OCI-LY3 (cell line): Measurements from ENCODE around the gene MXI1.

Experiments used
- H2AFZ ChIP-seq: fragments of 200-600, 300-600 bp; shearing (Covaris generic); 2 replicates; pipeline ENCODE4 v1.6.0; 2014; ENCODE audit warnings: antibody characterized with exemption, low read depth, low read length
- H3K27ac ChIP-seq: fragments of 200-600, 300-600 bp; sonication (generic); 2 replicates; pipeline ENCODE4 v1.5.1; 2014; ENCODE audit warnings: mild to moderate bottlenecking, low read length, moderate library complexity, mixed read lengths
- H3K27me3 ChIP-seq: fragments of 200-600, 300-600 bp; sonication (generic); 2 replicates; pipeline ENCODE4 v1.6.1; 2014; ENCODE audit warnings: low read depth, low read length, mixed read lengths
- H3K36me3 ChIP-seq: fragments of 200-600, 300-600 bp; sonication (generic); replicated peaks from 2 replicates; pipeline ENCODE3; 2014; ENCODE audit warnings: low read depth, low read length, mixed read lengths
- H3K4me1 ChIP-seq: fragments of 300-600, 200-600 bp; sonication (generic); 2 replicates; pipeline ENCODE4 v1.6.1; 2014; ENCODE audit warnings: low read length, mixed read lengths
- H3K4me2 ChIP-seq: fragments of 200-600, 300-600 bp; sonication (generic); 2 replicates; pipeline ENCODE4 v1.6.1; 2014; ENCODE audit warnings: low read length, mixed read lengths
- H3K4me3 ChIP-seq: fragments of 300-600, 200-600 bp; sonication (generic); 2 replicates; pipeline ENCODE4 v1.5.1; 2014; ENCODE audit warnings: antibody characterized with exemption, mild to moderate bottlenecking, low read length, moderate library complexity
- H3K79me2 ChIP-seq: fragments of 300-600, 200-600 bp; shearing (Covaris generic); 2 replicates; pipeline ENCODE4 v1.6.1; 2014; ENCODE audit warnings: mild to moderate bottlenecking, low read length, mixed read lengths
- H3K9ac ChIP-seq: fragments of 300-600, 200-600 bp; shearing (Covaris generic); 2 replicates; pipeline ENCODE4 v1.6.0; 2014; ENCODE audit warnings: mild to moderate bottlenecking, low read length, moderate library complexity
- H3K9me3 ChIP-seq: fragments of 200-600, 300-600 bp; shearing (Covaris generic); 2 replicates; pipeline ENCODE4 v1.6.1; 2014; ENCODE audit warnings: low read length, mixed read lengths; ENCODE audit not compliant: insufficient read depth
- H4K20me1 ChIP-seq: fragments of 200-600, 300-600 bp; sonication (generic); 2 replicates; pipeline ENCODE4 v1.6.1; 2016; ENCODE audit warnings: low read length, mixed read lengths; ENCODE audit not compliant: insufficient read depth
- EZH2phosphoT487 ChIP-seq: fragments of 200-600 bp; shearing (Covaris generic); IDR thresholded peaks from 2 replicates; pipeline ENCODE4 v1.6.1; 2018; ENCODE audit warnings: antibody characterized with exemption, mixed run types, low read depth
- TF ChIP-seq, protein P1 (sequence below): fragments of 200-600, 300-600 bp; sonication (generic); IDR thresholded peaks from 2 replicates; pipeline ENCODE4 v1.5.1; 2014; ENCODE audit warnings: antibody characterized with exemption, low read length, low read depth

The MXI1 gene

GRCh38 chr10:110276603-110277002 is 69.2 kb downstream of the MXI1 start:
- TF ChIP-seq, protein P1, sequence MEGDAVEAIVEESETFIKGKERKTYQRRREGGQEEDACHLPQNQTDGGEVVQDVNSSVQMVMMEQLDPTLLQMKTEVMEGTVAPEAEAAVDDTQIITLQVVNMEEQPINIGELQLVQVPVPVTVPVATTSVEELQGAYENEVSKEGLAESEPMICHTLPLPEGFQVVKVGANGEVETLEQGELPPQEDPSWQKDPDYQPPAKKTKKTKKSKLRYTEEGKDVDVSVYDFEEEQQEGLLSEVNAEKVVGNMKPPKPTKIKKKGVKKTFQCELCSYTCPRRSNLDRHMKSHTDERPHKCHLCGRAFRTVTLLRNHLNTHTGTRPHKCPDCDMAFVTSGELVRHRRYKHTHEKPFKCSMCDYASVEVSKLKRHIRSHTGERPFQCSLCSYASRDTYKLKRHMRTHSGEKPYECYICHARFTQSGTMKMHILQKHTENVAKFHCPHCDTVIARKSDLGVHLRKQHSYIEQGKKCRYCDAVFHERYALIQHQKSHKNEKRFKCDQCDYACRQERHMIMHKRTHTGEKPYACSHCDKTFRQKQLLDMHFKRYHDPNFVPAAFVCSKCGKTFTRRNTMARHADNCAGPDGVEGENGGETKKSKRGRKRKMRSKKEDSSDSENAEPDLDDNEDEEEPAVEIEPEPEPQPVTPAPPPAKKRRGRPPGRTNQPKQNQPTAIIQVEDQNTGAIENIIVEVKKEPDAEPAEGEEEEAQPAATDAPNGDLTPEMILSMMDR, result no peak
- TF ChIP-seq EZH2phosphoT487, result no peak
- Histone ChIP-seq H3K9ac (no peak overlapping the region), H3K4me1 (peaks cover 37% of the 10 kb centered on the region), H3K9me3 (no peaks in the 10 kb centered on the region), H3K4me2 (no peak overlapping the region), H3K27ac (no peak overlapping the region), H3K36me3 (no peaks in the 10 kb centered on the region), H3K4me3 (no peak overlapping the region), H3K27me3 (peaks cover 53% of the 10 kb centered on the region), H3K79me2 (no peaks in the 10 kb centered on the region), H2AFZ (no peak overlapping the region), H4K20me1 (peaks cover 44% of the 10 kb centered on the region)

GRCh38 chr10:110277591-110277990 is 70.2 kb downstream of the MXI1 start:
- H3K36me3 ChIP-seq, result no peaks in the 10 kb centered on the region
- peaks cover 47% of the 10 kb centered on the region for H3K27me3 ChIP-seq
- H3K4me1 ChIP-seq, result peaks cover 37% of the 10 kb centered on the region
- no peak overlapping the region for H2AFZ ChIP-seq
- no peaks in the 10 kb centered on the region for H3K79me2 ChIP-seq
- H3K9me3 ChIP-seq, result no peaks in the 10 kb centered on the region
- H3K4me2 ChIP-seq, result no peak overlapping the region
- TF ChIP-seq, protein P1, result no peak
- no peak for TF ChIP-seq EZH2phosphoT487
- no peak overlapping the region for H3K4me3 ChIP-seq
- peaks cover 40% of the 10 kb centered on the region for H4K20me1 ChIP-seq
- no peak overlapping the region for H3K27ac ChIP-seq
- no peak overlapping the region for H3K9ac ChIP-seq

DNA sequence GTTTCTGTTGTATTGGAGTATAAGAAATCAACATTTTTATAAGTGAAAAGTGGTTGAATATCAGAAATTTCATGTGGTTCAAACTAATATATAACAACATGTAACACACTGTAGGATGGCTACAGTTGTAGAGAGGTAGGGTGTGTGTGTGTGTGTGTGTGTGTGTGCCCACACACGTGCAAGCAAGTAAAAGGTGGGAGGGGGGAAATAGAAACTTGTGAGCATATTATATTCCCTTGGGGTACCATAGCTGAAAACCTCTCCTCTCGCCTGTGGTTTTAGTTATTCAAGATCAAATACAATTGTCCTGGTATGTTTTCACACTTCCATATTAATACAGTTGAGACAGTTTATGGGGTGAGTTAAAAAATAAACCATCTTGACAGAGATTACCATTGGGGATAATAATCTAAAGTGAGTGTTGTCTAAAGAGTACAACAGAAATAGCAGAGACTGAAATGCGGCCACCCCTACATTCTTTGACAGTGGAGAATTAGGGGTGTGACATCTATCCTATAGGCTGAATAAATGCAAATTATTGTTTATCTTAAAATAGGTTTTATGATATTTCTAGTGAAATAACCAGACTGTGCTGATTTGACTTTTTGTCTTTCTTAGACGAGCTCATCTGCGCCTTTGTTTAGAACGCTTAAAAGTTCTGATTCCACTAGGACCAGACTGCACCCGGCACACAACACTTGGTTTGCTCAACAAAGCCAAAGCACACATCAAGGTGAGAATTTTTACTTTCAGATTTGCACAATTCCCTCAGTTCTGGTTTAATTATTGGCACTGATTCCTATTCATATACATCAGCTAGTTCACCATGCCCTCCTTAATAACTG is 71.4 kb downstream of the MXI1 start:
- peaks cover 35% of the 10 kb centered on the region for H4K20me1 ChIP-seq
- no peak overlapping the region for H3K4me3 ChIP-seq
- no peaks in the 10 kb centered on the region for H3K9me3 ChIP-seq
- no peaks in the 10 kb centered on the region for H3K79me2 ChIP-seq
- H3K4me1 ChIP-seq, result peaks cover 25% of the 10 kb centered on the region
- H3K27me3 ChIP-seq, result peaks cover 42% of the 10 kb centered on the region
- no peak overlapping the region for H2AFZ ChIP-seq
- H3K27ac ChIP-seq, result no peak overlapping the region
- H3K36me3 ChIP-seq, result no peaks in the 10 kb centered on the region
- no peak for TF ChIP-seq EZH2phosphoT487
- TF ChIP-seq, protein P1, result no peak
- no peak overlapping the region for H3K9ac ChIP-seq
- H3K4me2 ChIP-seq, result peak overlapping the region; percentile 42

GRCh38 chr10:110279407-110279986 is 72.1 kb downstream of the MXI1 start:
- TF ChIP-seq EZH2phosphoT487, result no peak
- TF ChIP-seq, protein P1, result peak; percentile 73
- Histone ChIP-seq H3K36me3 (peaks cover 4% of the 10 kb centered on the region), H4K20me1 (peaks cover 32% of the 10 kb centered on the region), H3K4me2 (peak overlapping the region; percentile 42), H3K27me3 (peaks cover 36% of the 10 kb centered on the region), H3K9ac (no peak overlapping the region), H2AFZ (no peak overlapping the region), H3K27ac (no peak overlapping the region), H3K79me2 (no peaks in the 10 kb centered on the region), H3K4me3 (no peak overlapping the region), H3K9me3 (no peaks in the 10 kb centered on the region), H3K4me1 (peaks cover 23% of the 10 kb centered on the region)
